GM18520 (cell line): ENCODE measurements around the gene EFHB.
"Not testable (repeated sequence)": the region's sequence is repeated elsewhere in the genome, so short reads cannot be mapped to it uniquely, and the experiment has no call there.

Experiments
- ATAC-seq: cut with Tn5 transposase; IDR thresholded peaks from one replicate; pipeline ENCODE4 v1.9.1; 2021; ENCODE audit not compliant: unreplicated experiment

The EFHB gene, protein sequence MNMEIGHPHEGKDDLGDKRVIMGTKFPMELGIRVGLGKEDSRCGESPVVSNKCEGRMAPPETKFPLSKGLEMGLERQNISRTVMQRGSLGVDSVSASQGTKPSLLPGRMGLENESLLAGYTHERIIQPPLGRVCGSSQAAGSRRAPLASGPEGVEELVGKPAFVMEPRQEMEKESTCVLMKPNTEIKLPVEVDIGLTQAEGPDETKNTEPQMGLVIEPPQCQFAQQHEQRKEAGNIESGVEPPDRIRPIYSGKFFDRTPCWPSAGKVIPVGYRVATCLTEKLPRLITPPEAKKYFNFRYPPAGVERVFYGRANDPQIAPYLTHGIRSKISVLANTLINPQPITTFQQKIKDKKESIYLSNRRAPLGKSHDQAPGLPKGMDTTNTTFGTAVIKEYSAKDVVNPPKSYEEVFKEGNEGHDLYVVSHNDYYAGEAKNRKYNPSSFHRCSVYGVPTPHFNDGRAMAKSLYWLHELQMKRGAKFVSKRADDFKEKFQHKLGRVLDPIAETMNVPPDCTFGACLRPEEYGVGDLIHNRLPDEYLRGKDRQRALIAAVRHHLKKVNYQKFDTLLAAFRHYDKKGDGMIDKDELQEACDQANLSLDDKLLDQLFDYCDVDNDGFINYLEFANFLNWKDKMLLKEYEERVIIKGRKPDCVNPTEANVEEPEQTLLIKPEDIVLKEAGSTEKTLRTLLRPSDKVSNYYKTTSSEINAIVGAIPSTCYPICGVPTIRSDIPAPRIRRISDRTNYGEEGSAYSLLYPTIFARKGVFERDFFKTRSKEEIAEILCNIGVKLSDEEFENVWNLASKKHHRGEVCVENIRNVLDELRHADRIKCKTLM

DNA sequence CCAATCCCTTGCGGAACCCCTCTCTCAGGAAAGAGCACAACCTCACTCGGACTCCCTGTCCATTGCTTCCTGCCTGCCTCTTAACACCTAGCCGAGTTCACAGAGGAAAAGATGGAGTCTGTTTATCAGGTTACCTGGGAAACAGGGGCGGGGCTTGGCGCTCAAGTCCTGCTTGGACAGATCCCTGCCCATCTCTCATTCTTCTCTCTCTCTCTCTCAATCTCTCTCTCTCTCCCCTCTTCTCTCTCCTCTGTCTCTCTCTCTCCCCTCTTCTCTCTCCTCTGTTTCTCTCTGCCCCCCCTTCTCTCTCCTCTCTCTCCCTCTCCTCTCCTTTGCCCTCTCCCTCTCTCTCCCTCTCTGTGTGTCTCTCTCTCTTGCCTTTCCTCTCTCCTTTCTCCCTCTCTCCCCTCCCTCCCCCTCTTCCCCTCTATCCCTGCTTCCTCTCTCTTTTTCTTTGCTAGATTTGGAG is at the start of gene EFHB:
TSS of gene EFHB (minus strand) at position 120 of the 469 bp plus-strand sequence. CDS start 199 bp downstream, outside the sequence.
- ATAC-seq, result no peak

DNA sequence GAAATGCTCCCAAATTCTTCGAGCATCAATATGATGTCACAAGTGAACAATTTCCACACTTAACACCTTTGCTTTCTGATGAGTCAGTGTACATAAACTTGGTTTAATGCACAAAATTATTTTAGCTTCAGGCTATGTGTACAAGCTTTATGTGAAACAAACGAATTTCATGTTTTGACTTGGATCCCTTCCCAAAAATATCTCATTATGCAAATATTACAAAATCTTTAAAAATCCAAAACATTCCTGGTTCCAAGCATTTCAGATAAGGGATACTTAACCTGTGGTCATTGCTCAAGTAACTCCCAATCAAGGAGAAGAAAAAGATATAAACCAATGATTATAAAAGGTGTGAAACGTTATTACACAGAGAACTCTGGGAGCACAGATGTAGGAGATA is 38.0 kb upstream of the EFHB start:
- ATAC-seq, result no peak

DNA sequence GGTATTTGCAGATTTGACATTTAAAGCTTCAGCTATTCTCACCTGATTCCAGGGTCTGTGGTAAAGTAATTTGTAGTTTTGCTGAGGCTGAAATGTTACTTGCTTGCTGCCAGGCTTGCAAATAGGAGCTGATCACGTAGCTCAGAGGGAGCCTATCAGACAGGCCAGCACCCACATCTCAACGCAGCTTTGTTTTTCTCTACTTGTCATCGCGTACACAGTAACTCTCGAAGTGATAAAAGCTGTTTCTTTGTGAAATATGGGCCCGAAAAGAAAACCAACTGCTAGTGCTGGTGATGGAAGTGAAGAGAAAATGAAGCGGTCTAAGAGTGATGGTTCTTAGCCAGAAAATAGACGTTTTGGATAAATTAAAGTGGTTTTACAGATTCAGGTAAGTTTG is 36.3 kb upstream of the EFHB start:
- ATAC-seq, result no peak

DNA sequence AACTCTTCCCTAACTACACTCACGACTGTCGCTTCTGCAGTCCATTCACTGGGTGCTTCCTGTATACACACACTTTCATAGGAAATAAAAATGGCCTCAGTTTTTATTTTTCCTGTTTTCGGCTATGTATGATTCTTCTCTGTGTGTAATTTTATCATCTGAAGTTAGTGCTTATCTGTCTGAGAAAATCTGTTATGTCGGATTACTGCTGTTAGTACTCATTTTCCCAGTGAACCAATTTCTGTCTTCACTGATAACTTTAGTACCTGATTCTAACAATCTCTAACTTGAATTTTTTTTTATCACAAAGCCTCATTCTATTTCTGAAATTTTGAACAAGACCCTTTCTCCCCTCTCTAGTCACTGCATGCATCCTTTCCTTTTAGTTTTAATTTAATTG is 33.8 kb upstream of the EFHB start:
- ATAC-seq, result no peak

DNA sequence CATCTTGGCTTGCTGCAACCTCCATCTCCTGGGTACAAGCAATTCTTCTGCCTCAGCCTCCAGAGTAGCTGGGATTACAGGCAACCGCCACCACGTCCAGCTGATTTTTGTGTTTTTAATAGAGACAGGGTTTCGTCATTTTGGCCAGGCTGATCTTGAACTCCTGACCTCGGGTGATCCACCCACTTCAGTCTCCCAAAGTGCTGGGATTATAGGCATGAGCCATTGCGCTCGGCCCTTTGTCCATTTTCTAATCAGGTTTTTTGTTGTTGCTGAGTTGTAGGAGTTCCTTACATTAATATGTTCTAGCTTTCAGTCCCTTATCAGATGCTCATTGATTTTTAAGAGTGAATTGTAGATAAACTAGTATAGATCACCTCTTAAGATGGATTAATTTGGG is 33.2 kb upstream of the EFHB start:
- ATAC-seq, result no peak

DNA sequence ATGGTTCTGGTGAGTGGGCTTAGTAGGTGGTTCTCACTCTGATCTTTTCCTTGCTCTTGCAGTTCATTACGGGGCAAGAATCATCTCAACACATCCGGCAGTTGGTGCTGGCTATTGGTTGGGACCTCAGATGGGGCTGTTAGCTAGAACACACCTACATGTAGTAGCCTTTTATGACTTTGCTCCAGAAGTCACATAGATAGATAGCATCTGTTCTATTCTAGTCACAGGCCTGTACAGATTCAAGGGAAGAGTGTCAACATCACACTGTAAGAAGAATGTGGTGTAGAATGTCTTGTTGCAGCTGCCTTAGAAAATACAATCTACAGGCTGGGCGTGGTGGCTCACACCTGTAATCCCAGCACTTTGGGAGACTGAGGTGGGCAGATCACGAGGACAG is 27.9 kb upstream of the EFHB start:
- ATAC-seq, result no peak

DNA sequence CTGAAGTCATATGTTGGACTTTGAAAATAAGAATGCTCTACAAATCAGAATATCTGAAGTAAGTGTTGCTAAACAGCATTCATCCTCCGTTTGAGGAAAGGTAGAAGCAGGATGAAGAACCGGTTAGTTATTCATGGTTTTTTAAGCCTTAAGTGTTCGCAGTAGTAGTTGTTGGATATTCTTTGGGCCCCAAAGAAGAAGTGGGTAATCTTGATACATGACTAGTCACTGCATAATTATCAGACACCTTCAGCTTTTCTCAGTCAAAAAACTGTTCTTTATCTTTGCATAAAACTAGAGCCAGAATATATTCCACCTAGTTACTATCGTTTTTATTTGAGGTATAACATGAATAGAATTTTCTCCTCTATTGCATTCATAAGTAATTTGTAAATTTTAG is 26.7 kb upstream of the EFHB start:
- no peak for ATAC-seq

DNA sequence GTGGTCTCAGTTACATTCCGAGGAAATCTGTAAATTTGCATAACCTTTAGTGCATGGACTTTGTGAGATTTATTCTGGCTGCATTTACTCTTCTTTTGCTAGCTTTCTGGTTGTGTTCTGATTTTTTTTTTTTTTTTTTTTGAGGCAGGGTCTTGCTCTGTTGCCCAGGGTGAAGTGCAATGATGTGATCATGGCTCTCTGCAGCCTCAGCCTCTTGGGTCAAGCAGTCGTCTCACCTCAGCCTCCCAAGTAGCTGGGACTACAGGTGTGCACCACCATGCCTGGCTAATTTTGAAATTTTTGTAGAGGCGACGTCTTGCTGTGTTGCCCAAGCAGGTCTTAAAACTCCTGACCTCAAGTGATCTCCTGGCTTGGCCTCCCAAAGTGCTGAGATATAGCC is 25.5 kb upstream of the EFHB start:
- no peak for ATAC-seq

DNA sequence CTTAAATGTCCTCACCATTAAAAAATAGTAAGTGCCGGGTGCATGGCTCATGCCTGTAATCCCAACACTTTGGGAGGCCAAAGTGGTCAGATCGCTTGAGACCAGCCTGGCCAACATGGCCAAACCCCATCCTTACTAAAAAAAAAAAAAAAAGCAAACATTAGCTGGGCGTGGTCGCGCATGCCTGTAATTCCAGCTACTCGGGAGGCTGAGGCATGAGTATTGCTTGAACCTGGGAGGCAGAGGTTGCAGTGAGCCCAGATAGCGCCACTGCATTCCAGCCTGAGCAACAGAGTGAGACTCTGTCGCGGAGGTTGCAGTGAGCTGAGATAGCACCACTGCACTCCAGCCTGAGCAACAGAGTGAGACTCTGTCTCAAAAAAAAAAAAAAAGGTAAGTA is 23.3 kb upstream of the EFHB start:
- not testable (repeated sequence) for ATAC-seq

DNA sequence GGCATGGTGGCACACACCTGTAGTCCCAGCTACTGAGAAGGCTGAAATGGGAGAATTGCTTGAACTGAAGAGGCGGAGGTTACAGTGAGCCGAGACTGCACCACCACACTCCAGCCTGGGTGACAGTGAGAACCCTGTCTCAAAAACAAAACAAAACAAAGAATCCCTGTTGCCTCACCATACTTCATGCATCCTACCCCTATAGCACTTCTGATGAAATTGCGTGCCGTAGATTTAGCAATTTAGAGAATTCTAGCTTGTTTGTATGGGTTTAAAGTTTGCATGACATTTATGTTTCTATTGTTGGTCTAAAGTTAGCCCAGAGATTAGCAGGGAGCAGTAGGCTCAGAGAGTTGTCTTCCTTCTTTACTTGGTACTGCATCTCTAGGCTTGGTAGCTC is 20.7 kb upstream of the EFHB start:
- ATAC-seq, result no peak

DNA sequence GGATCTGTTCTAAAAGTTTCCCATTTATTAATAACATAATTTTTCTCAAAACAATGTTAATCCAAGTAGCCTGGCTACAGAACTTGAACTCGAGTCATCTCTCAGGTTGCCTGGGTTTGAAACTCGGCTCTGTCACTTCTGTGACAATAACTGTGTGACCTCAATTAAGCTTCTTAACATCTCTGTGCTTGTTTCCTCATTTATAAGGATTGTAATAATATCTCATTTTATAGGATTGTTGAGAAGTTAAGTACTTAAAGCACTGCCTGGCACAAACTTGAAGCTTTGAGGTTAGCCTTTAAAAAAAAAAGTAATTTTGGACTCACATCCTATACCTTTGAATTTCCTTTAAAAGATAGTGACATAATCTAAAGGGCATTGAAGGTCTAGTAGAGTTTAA is 16.3 kb upstream of the EFHB start:
- no peak for ATAC-seq

DNA sequence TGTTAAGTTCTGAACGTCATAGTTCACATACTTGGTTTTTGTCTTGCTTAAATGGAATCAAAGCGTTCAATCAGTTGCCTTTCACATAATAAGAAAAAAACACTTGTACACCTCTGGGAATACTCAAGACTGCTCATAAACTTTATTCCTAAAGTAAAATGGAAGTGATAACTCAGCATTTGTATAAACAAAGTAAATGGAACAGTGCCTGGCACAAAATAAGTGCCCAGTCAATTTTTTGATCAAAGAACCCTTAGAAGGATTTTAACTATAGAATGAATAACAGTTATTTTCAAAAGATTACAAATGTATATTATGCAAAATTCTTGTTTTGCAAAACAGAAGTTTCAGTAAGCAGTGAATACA is 14.2 kb upstream of the EFHB start:
- no peak for ATAC-seq

DNA sequence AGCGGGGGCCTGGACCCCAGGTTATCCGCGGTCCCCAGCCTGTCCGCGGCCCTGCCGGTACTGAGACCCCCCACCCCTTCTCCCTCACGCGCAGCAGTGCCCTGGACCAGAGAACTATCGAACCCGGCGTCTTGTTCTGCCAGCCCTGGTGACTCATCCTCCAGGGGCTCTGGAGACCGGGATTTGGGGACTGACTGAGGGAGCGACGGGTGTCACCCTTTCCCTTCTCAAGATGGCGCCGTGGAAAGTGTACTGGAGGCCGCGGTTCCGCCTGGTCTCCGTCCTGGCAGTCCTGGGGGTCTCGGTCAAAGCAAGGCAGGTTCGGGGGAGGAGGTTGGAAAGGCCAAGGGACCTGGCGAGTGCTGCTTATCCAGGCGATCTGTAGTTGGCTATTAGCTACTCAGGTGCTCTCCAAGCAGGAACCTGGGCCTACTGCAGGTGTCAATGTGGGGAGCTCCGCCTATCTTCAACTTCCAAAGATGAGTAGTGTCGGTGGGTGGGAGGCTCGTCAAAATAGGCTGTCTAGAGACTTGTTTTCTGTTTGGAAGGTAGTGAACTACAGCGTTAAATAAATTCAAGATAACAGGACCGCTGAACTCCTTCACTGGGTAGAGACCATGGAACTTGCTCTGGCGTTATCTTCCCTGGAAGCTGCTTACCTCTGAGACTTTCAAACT is 13.7 kb upstream of the EFHB start:
- no peak for ATAC-seq

DNA sequence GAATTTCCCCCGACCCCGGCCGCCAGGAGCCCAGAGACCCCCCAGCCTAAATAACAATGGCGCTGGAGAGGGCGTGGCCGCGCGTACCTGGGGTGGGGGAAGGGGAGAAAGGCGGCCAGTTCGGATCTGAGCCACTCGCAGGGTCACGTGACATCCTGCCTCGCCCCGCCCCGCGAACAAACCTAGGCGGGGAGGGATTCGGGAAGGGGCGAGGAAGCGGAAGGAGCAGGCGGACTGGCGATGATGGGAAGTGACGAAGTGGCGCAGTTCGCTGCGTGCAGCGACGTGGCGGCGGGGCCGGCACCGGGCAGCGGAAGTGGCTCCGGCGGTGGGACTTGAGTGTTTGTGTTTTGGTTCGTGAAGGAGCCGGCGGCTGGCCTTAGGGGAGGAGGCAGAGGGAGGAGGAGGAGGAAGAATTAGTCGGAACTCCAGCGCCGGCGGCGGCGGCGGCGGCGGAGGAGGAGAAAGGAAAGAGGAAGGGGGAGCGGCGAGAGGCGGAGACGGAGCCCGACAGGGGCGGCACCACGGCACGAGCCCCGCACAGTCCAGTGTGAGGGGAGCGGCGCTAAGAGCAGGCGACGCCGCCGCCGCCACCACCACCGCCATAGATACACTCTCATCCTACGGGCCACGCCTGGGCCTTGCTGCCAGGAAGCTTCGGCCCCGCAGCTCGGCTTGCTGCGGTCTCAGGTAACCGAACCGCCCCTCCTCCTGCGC is 13.0 kb upstream of the EFHB start, which contains the start of gene RAB5A:
TSS of gene RAB5A (plus strand) at position 266 of the 717 bp plus-strand sequence. CDS start 3,802 bp downstream, outside the sequence.
- peak; percentile 98 for ATAC-seq

DNA sequence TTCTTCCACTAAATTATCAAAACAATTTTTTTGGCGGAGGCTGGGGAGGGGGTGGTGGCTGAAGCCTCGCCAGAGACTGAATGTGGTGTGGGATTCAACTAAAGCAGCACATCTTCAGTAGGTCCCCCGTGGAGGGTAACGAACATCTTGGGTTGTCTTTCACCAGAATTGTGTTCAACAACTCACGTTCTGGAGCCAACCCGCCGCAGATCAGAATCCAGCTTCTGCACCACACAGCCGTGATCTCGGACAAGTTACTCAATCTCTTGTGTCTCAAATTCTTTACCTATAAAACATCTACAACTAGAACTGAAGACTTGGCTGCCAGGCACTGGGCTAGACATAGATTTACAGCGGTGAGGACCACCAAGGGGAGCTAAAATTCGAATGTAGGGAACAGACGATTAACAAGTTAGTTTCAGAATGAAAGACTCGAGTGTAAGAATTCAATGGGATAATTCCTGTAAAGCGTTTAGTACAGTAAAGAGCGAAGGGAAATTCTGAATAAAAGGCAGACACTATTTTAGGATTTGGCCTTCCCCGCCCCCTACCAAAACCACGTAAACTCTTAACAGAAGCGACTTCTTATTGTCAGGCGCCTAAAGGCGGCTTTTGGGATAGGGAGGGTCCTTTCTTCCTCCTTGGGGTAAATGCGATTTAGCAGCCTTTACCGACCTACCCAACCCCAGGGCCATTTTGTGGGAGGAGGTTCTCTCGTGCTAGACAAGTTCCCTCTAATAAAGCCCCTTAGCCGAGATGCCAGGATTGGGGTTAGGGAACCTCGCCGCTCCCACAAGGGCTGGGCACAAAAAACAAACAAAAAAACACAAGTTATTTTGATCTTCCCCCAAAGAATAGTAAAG is 12.2 kb upstream of the EFHB start:
- no peak for ATAC-seq

DNA sequence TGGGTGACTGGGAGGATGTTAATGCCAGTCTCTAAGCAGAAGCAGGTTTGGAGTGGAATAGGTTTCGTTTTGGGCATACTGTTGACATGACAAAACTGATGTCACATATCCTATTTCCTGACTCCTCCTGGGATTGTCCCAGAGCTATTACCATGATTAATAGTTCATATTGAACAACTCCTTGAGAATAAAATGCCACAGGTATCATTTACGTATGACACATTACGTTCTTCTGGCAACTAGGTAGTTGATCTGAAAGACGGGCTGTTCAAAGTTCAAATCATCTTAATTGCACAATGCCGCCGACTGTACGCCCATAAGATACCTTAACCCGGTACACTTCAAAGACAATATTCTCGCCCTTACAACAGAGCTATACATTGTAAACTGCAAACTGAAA is 11.5 kb upstream of the EFHB start:
- no peak for ATAC-seq

DNA sequence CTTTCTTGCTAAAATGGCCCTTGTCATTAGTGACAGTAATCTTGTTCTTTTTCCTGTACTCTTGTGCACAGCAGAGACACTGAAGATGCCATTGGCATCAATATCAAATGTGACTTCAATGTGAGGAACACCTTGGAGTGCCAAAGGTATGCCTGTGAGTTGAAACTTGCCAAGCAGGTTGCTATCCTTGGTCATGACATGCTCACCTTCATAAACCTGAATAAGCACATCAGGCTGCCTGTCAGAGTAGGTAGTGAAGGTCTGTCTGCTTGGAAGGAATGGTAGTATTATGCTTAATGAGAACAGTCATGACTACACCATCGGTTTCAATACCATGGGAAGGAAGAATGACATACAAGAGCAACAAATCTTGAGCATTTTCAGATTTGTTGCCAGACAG is 6.6 kb upstream of the EFHB start:
- no peak for ATAC-seq

DNA sequence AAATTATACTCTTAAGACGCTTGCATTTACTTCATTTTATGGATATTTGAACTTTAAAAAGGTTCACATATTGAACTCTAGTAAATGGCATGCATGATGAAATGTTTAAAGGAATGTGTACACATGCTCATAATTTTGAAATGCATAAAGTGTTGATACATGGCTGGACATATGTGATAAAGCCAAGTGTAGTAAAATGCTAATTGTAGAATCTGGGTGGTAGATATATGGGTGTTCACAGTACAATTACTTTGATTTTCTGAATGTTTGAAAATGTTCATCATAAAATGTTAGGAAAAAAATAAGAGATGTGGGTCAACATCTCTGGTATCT is 4.2 kb upstream of the EFHB start:
- ATAC-seq, result no peak

DNA sequence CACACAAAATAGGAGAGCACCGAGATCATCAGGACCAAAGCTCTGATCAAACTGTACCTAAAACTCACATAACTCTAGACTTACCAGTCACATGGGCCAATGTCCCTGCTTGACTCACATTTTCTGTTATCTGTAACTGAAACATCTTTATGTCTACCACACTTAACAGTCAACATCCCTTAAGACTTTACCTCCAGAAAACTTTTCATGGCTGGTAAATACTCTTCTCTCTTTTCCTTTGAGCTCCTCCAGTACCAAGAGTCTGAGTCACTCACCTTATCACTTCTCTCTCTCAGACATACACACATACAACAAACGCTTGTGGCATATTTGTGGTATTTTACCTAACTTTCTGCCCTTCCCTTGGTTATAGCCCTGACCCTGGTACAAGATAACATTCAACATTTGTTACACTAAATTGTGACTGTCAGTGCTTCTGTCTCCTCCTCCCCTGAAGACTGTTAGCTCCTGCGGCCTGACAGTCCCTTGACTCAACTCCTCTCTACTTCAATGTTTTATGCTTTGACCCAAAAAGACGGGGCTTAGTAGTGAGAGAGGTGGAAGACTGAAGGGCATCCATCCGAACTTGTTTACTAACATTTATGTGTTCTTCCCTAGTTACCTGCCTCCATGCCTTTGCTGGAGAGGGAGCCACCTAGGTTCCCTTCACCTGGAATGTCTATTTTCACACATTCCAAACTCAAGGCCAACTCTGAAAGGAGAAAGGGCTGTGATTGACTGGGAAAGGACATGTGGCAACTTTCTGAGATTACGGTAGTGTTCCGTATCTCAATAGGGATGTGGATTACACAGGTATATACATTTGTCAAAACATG is 3.7 kb upstream of the EFHB start:
- no peak for ATAC-seq
